ENCODE data around the gene TAF4. TPM values are rescaled to one million over a fixed set of nuclear protein-coding genes. Genes with fewer than 3 reads are reported as not detected.
"Not testable (repeated sequence)": the region's sequence is repeated elsewhere in the genome, so short reads cannot be mapped to it uniquely, and the experiment has no call there.

Gene TAF4
- total RNA-seq, 1 donor from 2014 or later = 6.5 TPM

- TF ChIP-seq CTCF (conservative IDR thresholded peaks at IDR 0.05; ENCODE audit: low read depth, low read length) = no peak
- no peak for DNase-seq (ENCODE audit: low read depth)
- H3K4me3 ChIP-seq (ENCODE audit: low read depth, low read length) = no peak overlapping the region
These were observed 75.2 kb downstream of the TAF4 start for GRCh38 chr20:61990484-61990883.

- H3K4me3 ChIP-seq (ENCODE audit: low read depth, low read length) = no peak overlapping the region
- TF ChIP-seq CTCF (conservative IDR thresholded peaks at IDR 0.05; ENCODE audit: low read depth, low read length) = no peak
- no peak for DNase-seq (ENCODE audit: low read depth)
These were observed 75.9 kb downstream of the TAF4 start for GRCh38 chr20:61989741-61990140.

- H3K4me3 ChIP-seq (ENCODE audit: low read depth, low read length) = no peak overlapping the region
- TF ChIP-seq CTCF (conservative IDR thresholded peaks at IDR 0.05; ENCODE audit: low read depth, low read length) = no peak
- no peak for DNase-seq (ENCODE audit: low read depth)
These were observed 77.0 kb downstream of the TAF4 start for GRCh38 chr20:61988665-61989064.

GRCh38 chr20:61986762-61987321, 78.8 kb downstream of the TAF4 start:
- no peak overlapping the region for H3K4me3 ChIP-seq (ENCODE audit: low read depth, low read length)
- no peak for TF ChIP-seq CTCF (conservative IDR thresholded peaks at IDR 0.05; ENCODE audit: low read depth, low read length)
- no peak for DNase-seq (ENCODE audit: low read depth)

- H3K4me3 ChIP-seq (ENCODE audit: low read depth, low read length) = no peak overlapping the region
- DNase-seq (ENCODE audit: low read depth) = no peak
These were observed 80.6 kb downstream of the TAF4 start for GRCh38 chr20:61985096-61985495.

GRCh38 chr20:61984431-61984830, 81.2 kb downstream of the TAF4 start:
- not testable (repeated sequence) for H3K4me3 ChIP-seq (ENCODE audit: low read depth, low read length); DNase-seq (ENCODE audit: low read depth)

More at GRCh38 chr20:61985096-61985495, 80.6 kb downstream of the TAF4 start:
- TF ChIP-seq CTCF (conservative IDR thresholded peaks at IDR 0.05; ENCODE audit: low read depth, low read length) = no peak

- DNase-seq (ENCODE audit: low read depth) = no peak
- no peak overlapping the region for H3K4me3 ChIP-seq (ENCODE audit: low read depth, low read length)
- no peak for TF ChIP-seq CTCF (conservative IDR thresholded peaks at IDR 0.05; ENCODE audit: low read depth, low read length)
These were observed 81.7 kb downstream of the TAF4 start for GRCh38 chr20:61983965-61984364.
